ENCODE data around the gene SYNE1. TPM values are rescaled to one million over a fixed set of nuclear protein-coding genes. Genes with fewer than 3 reads are reported as not detected.

SYNE1 gene
- polyA plus RNA-seq, 2 of the 4 experiments (the other 2 are of a cell fraction): 10.5 to 28.5 TPM

DNA sequence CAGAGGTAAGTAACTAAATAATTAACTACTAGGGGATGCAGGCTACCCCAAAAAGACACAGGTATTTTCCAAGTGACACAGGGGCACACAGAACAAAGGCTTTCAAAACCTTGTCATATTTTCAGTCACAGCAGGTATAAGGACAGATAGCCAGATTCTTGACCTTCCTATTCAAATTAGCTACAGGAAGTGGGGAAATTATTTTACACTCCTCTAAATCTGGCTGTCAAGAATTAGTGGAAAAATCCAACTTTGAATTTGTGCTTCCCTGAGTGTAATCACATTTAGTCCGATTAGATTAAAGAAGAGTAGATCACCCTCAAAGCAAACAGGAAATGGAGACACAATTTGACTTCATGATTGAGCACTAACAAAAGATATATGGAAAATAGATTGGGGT, 60.6 kb downstream of the SYNE1 start:
- ChIA-PET CTCF (interaction anchor here (0.5 kb wide), 1 partner anchor 11 kb away, joined by 3 read pairs; no protein-coding TSS in a partner anchor), POLR2A (no interaction called here)
- 85% methylated on average over 1 of the region's 1 CpG for WGBS (ENCODE audit: missing lambda C conversion rate)
- Histone ChIP-seq H3K4me2 (no peak overlapping the region), H3K27ac (no peak overlapping the region), H3K4me1 (no peaks in the 10 kb centered on the region), H3K4me3 (no peak overlapping the region), H3K9me3 (no peaks in the 10 kb centered on the region)
- DNase-seq (ENCODE audit: low read depth in 1 of 2, low spot score in 1 of 2) (no peak), ATAC-seq (no peak), FAIRE-seq (no peak)
- TF ChIP-seq RFX5 (IDR thresholded peaks at IDR 0.05) (no peak), POLR2A (IDR thresholded peaks at IDR 0.05; ENCODE audit: low read length) (no peak), ZNF302 (CRISPR knock-in tag; IDR thresholded peaks at IDR 0.05) (no peak), HES2 (IDR thresholded peaks at IDR 0.05) (no peak), PHF8 (IDR thresholded peaks at IDR 0.05; ENCODE audit: borderline replicate concordance, low read depth) (no peak), MAFK (IDR thresholded peaks at IDR 0.05; ENCODE audit: partially characterized antibody) (no peak)
- TF ChIP-seq, protein P1, sequence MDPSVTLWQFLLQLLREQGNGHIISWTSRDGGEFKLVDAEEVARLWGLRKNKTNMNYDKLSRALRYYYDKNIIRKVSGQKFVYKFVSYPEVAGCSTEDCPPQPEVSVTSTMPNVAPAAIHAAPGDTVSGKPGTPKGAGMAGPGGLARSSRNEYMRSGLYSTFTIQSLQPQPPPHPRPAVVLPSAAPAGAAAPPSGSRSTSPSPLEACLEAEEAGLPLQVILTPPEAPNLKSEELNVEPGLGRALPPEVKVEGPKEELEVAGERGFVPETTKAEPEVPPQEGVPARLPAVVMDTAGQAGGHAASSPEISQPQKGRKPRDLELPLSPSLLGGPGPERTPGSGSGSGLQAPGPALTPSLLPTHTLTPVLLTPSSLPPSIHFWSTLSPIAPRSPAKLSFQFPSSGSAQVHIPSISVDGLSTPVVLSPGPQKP (IDR thresholded peaks at IDR 0.05; ENCODE audit: low read depth, low read length): no peak

GRCh38 chr6:152575621-152576150, 61.5 kb downstream of the SYNE1 start:
- TF ChIP-seq JUNB (IDR thresholded peaks at IDR 0.05) (no peak), TP53 (CRISPR knock-in tag; IDR thresholded peaks at IDR 0.05) (no peak), E2F6 (IDR thresholded peaks at IDR 0.05; ENCODE audit: borderline replicate concordance, low read depth) (no peak)
- CTCF ChIA-PET: no interaction called here
- FAIRE-seq (no peak), ATAC-seq (no peak), DNase-seq (ENCODE audit: low read depth in 1 of 2, low spot score in 1 of 2) (no peak)
- 78% methylated on average over 4 of the region's 4 CpGs for WGBS (ENCODE audit: missing lambda C conversion rate)
- POLR2A ChIA-PET: no interaction called here
- no peaks in the 10 kb centered on the region for H3K9me3 ChIP-seq
- H3K4me1 ChIP-seq: no peaks in the 10 kb centered on the region
- H3K4me3 ChIP-seq: no peak overlapping the region
- no peak overlapping the region for H3K4me2 ChIP-seq
- no peak overlapping the region for H3K27ac ChIP-seq

DNA sequence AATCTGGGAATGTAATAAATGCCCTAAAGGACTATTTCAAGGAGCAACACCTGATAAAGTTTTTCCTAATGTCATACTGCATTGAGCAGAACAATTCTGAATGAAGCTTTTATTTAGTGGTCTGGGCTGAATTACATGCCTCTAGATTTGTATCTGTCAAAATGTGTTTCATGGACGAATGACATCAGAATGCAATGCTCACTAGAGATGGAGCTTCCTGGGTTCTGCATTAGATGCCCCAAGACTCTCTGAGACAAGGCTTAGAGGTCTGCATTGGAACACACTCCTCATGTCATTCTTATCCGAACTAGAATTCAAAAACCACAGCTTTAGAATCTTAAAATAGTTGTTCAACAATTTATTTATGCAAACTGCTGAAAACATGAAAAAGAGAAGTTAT, 62.0 kb downstream of the SYNE1 start:
- no peak overlapping the region for H3K4me2 ChIP-seq
- no peaks in the 10 kb centered on the region for H3K4me1 ChIP-seq
- DNase-seq (ENCODE audit: low read depth in 1 of 2, low spot score in 1 of 2): no peak
- no peak overlapping the region for H3K27ac ChIP-seq
- TF ChIP-seq HDAC2 (IDR thresholded peaks at IDR 0.05) (no peak), EHMT2 (IDR thresholded peaks at IDR 0.05; ENCODE audit: low read depth) (no peak), RCOR1 (IDR thresholded peaks at IDR 0.05; ENCODE audit: low read depth, low read length) (no peak), KDM5A (IDR thresholded peaks at IDR 0.05) (no peak), REST (IDR thresholded peaks at IDR 0.05) (no peak), CBX8 (IDR thresholded peaks at IDR 0.05) (no peak)
- TF ChIP-seq, protein P2, sequence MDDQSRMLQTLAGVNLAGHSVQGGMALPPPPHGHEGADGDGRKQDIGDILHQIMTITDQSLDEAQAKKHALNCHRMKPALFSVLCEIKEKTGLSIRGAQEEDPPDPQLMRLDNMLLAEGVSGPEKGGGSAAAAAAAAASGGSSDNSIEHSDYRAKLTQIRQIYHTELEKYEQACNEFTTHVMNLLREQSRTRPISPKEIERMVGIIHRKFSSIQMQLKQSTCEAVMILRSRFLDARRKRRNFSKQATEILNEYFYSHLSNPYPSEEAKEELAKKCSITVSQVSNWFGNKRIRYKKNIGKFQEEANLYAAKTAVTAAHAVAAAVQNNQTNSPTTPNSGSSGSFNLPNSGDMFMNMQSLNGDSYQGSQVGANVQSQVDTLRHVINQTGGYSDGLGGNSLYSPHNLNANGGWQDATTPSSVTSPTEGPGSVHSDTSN (IDR thresholded peaks at IDR 0.05): no peak
- no peak for ATAC-seq
- ChIA-PET CTCF (interaction anchor here (0.6 kb wide), 1 partner anchor 232 kb away, joined by 4 read pairs; no protein-coding TSS in a partner anchor), POLR2A (no interaction called here)
- H3K9me3 ChIP-seq: no peaks in the 10 kb centered on the region
- H3K4me3 ChIP-seq: no peak overlapping the region
- WGBS (ENCODE audit: missing lambda C conversion rate): 40% methylated on average over 2 of the region's 2 CpGs
- FAIRE-seq: no peak

Data from A549 (cell line).